HG03175 (cell line): ENCODE measurements around the gene TUBB3.
"Not testable (repeated sequence)": the region's sequence is repeated elsewhere in the genome, so short reads cannot be mapped to it uniquely, and the experiment has no call there.

Source experiments
- ATAC-seq: cut with Tn5 transposase; IDR thresholded peaks from one replicate; pipeline ENCODE4 v1.9.1; 2021; ENCODE audit warnings: mild to moderate bottlenecking, moderate library complexity; ENCODE audit not compliant: unreplicated experiment

Gene TUBB3

DNA sequence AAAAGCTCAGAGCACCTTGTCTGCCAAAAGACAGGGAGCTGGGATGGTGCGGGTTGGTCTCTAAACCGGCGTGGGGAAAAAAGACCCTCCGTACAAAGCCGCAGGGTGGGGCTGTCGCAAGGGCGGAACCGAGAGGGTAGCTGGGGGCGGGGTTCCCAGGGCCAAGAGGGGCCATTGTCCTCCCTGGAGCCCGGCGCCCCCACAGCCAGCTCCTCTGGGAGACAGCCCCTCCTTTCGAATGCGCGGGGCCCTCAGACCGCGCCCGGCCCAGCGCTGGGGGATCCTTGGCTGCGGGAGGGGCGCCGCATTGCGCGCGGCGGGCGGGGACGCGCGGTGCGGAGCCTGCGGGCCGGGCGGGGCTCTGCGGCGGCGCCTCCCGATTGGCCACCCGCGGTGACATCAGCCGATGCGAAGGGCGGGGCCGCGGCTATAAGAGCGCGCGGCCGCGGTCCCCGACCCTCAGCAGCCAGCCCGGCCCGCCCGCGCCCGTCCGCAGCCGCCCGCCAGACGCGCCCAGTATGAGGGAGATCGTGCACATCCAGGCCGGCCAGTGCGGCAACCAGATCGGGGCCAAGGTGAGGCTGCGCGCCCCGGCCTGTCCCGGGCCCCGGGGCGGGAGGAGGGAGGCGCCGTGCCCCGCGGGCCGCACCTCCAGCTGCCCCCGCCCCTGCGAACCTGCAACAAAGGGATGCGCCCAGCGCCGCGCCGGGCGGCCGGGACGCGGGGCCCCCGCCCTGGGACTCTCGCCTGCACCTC lies at the start of gene TUBB3:
TSS of gene TUBB3 (plus strand) at position 459 of the 756 bp plus-strand sequence. CDS start at position 519, 60 bp downstream.
- ATAC-seq: no peak

DNA sequence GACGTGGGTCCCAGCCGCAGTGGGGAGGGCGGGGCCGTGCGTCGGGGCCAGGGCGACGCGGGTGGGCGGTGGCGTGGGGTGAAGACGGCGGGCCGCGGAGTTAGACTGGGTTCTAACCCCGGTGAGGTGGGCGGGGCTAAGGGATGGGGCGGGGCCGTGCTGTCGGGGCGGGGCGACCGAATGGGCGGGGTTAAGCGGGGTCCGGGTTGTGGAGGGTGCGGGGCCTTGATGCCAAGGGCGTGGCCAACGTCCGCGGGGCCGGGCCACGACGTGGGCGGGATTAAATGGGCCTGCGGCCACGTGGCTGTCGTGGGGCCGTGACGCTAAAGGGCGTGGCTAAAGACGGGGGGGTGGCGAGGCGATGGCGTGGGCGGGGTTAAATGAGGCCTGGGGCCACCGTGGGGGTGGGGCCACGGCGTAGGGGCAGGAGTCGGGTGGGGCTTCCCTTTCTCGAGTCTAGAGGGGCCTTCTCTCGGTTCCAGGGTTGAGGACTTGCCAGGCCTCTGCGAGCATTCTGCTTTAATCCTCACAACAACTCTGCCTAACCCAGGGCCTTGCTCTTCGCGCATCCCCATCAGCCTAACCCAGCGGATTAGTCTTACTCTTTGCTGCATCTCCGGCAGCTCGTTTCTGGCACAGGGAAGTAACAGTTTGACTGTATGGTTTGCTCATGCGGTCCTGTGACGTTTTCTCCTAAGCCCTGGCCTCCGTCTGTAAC lies 49.0 kb upstream of the TUBB3 start:
- peak; percentile 74 for ATAC-seq

DNA sequence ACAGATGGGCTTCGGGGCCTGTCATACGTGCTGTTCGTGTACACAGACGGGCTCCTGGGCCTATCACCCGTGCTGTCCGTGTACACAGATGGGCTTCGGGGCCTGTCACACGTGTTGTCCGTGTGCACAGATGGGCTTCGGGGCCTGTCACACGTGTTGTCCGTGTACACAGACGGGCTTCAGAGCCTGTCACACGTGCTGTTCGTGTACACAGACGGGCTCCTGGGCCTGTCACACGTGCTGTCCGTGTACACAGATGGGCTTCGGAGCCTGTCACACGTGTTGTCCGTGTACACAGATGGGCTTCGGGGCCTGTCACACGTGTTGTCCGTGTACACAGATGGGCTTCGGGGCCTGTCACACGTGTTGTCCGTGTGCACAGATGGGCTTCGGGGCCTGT lies 44.0 kb upstream of the TUBB3 start:
- not testable (repeated sequence) for ATAC-seq

DNA sequence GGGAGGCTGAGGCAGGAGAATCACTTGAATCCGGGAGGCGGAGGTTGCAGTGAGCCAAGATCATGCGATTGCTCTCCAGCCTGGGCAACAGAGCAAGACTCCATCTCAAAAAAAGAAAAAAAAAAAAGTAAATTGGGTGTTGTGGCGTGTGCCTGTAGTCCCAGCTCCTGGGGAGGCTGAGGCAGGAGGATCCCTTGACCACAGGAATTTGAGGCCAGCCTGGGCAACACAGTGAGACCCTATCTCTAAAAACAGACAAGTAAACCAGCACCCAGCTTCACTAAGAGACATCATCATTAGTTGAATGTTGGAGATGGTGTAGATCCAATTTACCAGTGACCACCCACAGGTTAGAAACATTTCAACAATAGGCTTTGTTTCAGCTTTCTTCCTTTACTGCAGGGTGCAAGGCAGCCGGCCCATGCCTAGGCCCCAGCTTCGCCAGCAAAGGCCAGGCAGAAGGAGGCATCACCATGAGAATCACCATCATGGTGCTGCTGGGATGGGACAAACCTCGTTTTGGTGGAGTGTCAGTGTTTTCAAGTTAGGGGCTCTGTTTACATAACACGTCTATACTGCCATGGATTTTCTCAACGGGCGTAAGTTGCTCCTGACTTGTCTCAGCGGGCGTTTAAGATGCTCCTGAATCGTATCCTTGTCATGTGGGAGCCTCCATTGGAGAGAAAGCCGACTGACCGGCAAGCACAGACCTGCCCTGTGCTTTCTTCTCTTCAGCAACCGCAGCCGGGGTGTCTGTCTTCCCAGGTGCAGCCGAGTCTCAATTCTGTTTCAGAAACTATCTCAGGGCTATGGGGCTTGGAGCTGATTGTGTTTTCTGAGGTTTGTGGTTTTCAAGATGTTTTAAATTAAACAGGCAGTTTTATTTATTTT lies 42.4 kb upstream of the TUBB3 start:
- no peak for ATAC-seq

DNA sequence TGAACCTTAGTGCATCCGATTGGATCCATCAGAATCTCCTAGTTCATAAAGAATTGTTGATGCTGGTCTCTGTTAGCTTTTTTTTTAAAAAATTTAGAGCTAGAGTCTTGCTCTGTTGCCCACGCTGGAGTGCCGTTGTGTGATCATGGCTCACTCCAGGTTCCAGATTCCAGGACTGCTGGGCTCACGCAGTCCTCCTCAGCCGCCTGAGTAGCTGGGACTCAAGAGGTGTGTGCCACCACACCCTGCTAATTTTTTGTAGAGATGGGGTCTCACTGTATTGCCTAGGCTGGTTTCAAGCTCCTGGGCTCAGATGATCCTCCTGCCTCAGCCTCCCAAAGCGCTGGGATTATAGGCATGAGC lies 41.8 kb upstream of the TUBB3 start:
- ATAC-seq: no peak

DNA sequence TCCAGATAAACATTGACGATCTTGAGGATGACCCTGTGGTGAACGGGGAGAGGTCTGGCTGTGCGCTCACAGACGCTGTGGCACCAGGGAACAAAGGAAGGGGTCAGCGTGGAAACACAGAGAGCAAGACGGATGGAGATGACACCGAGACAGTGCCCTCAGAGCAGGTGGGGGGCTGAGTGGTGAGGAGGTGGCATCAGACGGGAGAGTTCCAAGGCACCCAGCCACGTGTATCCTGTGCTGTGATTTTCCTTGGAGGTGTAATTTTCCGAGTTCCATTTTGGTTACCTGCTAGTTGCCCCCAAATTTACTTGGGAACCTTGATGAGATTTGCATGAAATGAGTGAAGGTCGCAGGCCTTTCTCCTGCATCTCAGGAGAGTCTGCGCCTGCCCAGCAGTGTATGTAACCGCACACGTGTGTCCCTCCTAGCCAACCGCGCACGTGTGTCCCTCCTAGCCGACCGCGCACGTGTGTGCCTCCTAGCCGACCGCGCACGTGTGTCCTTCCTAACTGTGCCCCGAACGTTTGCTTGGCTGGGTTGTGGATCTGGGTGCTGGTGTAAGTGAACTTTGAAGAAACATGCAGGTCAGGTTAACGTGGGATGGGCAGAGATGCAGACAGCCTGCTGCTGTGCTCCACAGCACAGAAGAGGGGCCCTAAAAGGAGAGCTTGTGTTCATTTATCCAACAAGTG lies 39.6 kb upstream of the TUBB3 start:
- no peak for ATAC-seq

DNA sequence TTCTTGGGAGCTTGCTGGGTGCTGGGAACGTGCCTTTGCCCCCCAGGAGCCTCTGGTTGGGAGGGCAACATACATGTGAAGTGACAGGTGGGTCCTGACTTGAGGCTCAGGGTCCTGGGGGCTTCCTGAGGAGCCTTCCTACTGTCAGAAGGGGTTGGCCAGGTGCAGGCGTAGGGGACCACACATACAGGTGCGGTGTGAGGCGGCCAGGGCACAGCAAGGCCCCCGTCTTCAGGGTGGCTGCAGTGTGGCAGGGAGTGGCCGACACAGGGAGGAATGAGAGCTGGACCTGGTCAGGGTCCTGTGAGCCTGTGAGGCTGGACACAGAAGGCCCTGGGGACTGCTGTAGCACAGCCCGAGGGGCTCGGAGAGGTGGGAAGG lies 39.1 kb upstream of the TUBB3 start:
- no peak for ATAC-seq

DNA sequence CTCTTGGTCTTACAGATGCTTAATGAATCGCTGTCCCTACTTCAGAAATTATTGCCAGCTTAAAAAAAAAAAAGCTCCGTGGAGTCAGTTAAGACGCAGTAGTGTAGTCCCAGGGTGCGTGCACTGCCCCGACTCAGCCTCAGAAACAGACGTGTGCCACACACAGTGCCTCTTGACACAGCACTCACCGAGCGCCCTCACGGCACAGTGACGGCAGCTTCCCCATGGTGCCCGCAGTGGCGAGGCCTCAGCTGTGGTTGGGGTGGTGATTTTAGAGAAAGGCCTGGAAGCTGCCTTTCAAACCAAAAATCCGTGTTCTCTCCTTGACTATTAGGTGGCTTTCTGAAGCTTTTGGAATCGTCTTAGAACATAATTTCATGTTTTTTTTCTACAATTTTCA lies 35.9 kb upstream of the TUBB3 start:
- no peak for ATAC-seq

DNA sequence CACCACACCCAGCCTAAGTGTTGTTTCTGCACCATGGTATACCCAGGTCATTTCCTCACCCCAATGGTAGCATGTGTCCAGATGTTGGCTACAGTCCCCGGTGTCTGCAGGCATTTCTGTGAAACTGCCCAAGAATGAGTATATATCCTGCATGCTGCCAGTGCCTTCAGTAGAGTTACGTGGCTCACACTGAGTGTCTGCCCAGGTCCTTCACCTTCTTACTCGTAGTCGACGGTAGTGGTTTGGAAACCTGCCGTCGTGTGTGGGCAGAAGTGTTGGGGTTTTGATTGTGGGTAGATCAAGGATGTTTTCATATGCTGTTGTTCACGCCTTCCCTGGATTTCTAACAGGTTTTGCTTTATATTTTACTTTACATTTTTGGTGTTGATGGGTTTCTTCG lies 32.9 kb upstream of the TUBB3 start:
- ATAC-seq: no peak

DNA sequence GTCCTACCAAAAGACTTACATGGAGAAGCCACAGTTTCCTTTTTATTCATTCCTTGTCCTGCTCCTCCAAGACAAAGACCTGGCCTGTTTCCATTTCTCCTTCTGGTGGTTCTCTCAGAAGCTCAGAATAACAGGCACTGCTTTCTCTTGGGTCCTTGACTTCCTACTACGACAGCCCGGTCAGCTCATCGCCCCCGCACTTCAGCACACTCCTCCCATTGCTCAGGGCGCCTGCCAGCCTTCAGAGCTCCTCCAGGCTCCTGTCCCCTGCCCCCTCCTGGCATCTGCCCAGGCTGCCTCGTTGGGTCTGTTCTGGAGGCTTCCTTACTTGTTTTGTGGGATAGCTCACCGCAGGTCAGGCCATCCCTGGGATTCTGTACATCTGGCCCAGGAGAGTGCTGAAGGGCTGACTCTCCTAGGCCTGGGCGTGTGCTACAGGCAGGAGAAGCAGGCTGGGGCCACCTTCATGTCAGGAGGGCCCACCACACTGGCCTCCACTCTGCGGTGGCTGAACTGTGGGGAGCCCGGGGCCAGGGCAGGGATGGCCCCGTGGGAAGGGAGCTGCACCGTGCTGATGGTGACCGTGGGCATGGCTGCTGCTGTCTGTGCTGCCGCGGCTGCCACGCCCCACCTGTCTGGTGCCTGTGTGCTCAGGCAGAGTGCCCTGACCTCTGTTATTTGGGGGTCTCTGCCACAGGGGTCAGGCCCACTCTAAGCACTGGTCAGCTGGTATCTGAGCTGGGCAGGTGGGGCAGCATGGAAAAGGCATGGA lies 32.1 kb upstream of the TUBB3 start:
- ATAC-seq: no peak

DNA sequence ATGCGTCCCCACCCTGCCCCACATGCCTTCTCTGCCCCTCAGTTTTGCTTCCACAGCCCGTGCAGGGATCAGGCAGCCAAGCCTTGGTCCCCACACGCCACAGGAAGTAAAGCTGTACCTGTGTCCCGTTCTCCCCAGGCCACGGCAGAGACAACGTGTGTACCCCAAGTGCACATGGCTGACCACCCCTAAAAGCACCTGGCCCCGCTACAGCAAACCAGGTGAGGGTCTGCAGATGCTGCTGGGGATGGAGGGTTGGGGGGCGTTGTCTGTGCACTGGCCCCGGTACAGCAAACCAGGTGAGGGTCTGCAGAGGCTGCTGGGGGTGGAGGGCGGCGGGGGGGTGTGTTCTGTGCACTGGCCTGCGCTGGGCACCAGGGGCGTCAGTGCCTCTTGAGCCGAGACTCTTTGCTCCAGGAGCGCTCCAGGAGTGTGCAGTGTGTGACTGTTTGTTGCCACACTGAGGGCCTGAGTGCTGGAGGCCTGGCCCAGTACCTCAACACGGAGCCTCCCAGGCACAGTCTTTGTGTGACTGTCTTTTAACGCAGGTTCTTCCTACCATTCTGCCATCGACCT lies 31.0 kb upstream of the TUBB3 start:
- no peak for ATAC-seq

DNA sequence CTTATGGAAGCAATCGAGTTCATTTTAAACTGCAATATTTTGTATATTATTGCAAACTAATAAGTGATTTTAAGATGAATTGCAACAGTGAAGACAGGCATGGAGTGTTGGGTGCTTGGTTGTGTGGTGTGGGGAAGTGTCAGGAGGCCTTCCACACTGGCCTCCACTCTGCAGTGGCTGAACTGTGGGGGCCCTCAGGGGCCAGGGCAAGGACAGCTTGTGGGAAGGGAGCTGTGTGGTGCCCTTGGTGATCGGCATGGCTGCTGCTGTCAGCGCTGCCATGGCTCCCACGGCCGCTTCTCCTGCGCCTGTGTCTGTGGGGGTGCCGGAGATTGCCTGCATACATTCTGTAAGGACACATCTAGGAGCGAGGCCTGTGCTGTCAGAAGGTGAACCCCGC lies 30.5 kb upstream of the TUBB3 start:
- ATAC-seq: no peak

DNA sequence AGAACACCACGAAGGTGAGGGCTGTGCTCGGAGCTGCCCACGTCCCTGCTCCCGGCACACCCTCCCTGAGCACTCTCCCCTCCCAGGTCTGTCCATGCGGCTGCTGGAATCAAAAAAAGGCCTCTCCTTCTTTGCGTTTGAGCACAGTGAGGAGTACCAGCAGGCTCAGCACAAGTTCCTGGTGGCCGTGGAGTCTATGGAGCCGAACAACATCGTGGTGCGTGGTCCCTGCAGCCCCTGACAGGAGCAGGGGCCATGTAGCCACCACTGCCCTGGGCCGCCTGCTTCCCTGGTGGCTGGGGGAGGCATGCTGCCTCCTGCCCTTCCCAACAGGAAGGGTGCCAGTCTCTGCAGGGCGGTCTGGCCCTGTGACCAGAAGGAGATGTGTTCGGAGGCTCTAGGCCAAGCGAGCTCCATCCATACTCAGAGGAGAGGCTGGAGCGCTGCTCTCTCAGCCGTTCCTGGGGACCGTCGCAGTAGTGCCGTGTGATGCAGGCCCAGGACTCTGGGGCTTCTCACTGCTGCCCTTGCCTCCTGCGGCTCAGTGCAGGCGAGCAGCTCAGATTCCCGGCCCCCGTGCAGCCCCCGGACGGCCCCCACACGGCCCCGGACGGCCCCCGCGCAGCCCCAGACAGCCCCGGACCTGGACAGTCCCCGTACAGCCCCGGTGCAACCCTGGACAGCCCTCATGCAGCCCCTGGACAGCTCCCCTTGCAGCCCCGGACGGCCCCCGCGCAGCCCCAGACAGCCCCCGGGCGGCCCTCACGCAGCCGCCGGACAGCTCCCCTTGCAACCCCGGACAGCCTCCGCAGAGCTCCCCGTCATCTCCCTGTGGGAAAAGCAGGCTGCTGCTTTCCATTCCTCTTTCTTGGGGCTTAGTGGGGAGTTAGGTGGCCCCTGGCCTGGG lies 29.2 kb upstream of the TUBB3 start:
- no peak for ATAC-seq

DNA sequence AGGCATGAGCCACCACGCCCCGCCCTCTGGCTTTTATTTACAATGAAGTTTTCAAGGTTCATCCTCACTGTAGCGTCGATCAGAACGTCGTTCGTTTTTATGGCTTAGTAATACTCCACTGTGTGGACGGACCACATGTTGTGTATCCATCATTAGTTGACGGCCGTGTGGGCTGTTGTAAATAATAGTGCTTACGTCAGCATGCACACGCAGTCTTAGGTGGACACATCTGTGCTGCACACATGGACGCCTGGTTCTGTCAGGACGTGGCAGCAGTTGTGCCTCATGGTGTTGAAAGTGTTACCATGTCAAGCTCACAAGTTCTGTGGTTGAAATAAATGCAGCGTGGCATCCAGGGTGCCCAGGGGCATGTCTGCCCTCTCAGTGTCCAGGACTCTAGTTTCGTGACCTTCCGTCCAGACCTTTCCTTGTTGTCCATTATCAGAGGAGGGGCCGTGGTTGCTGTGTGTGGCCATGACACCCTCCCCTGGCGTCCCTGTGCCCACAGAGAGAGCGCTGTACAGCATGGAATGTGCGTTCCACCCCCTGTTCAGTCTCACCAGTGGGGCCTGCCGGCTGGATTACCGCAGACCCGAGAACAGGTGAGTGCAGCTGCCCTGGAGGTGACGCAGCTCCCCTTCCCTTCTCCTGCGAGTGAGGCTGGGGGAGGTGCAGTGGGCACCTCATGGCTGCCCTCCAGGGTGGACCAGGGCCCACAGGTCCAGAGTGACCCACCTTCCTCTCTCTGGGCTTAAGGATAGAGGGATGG lies 27.5 kb upstream of the TUBB3 start:
- ATAC-seq: no peak

DNA sequence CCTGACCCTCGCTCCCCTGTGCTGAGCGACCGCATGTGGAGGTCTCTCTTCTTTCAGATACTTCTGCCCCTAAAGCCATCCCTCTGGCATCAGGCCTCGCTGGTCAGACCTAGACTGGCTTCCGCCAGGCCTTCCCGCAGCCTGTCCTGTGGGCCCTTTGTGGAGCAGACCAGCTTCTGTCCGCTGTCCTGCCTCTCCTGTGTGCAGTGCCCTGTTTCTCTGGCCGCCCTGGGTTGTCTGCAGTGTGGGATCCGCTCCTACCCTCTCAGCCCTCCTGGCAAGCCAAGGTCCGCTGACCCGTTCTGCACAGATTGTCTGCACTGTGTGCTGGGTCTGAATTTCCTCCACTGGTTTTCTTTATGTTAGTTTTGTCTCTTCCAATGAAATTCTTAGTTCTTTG lies 25.9 kb upstream of the TUBB3 start:
- ATAC-seq: no peak

DNA sequence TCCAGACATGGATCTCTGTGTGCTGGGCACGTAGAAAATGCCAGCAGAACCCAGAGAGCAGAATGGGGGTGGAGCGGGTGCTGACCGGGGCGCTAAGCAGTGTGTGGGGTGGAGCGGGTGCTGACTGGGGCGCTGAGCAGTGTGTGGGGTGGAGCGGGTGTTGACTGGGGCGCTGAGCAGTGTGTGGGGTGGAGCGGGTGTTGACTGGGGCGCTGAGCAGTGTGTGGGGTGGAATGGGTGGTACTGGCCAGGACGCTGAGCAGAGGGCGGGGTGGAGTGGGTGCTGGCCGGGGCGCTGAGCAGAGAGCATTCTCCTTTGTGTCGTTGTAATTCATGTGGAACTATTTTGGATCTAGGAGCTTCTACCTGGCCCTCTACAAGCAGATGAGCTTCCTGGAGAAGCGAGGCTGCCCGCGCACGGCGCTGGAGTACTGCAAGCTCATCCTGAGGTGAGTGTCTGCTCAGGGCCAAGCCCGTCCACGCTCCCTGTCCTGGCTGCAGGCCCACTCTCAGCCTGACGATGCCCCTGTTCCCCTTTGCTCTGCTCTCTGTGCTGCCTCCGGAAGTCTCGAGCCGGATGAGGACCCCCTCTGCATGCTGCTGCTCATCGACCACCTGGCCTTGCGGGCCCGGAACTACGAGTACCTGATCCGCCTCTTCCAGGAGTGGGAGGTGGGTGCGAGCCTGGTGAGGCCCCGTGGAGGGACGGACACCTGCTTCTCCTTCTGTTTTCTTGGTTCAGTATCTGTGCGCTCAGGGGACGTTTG lies 24.8 kb upstream of the TUBB3 start:
- ATAC-seq: no peak

DNA sequence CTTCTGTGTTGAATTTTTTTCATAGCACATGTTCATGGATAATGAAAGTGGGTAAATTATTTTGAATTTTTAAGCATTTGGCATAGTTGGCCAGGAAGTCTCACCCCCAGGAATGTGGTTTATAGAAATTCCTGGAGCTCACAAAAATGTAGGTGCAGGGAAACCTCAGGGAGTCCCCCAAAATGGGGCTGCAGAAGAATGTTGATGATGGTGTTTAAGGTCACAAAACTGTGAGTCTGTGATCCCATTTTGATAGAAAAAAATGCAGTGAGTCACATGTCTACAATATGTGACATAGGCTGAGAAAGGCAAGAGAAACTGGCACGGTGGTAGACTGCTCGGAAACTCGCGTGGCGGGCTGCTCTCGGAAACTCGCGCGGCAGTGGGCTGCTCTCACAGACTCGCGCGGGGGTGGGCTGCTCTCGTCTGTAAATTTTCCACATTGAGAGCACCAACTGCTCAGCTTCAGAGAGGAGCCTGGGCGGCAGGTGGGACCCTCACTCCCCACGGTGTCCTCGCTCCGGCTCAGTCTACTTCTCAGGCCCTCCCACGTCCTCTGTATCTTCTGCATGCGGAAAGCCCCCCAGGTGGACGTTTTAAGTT lies 23.2 kb upstream of the TUBB3 start:
- ATAC-seq: no peak
